ENCODE results near the gene WWC2. TPM values are rescaled to one million over a fixed set of nuclear protein-coding genes. Genes with fewer than 3 reads are reported as not detected.
A peak's percentile ranks its signal among the peaks of the same experiment; 100 is the strongest.

Gene WWC2
- total RNA-seq, 4 donors from 2014 or later, result 11.2 to 14.7 (median 12.4) TPM

DNA sequence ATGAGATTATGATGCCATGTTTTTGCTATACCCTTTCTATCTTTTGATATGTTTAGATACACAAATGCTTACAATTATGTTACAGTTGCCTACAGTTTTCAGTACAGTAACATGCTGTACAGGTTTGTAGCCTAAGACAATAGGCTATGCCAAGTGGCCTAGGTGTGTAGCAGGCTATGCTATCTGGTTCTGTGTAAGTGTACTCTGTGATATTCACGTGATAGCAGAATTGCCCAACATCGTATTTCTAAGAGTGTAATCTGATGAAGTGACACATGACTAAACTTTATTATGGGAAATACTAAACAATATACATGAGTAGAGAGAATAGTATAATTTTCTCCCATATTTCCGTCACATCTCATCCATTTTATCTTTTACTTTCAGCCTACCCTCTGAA is 124.0 kb downstream of the WWC2 start:
- DNase-seq (ENCODE audit: low spot score in 2 of 2), result no peak
- intact Hi-C loops (cut with DNase I; ENCODE audit: low total_unique reads), result no loop called here
- no peak for TF ChIP-seq POLR2A (IDR thresholded peaks at IDR 0.05)
- TF ChIP-seq CTCF (IDR thresholded peaks at IDR 0.05), result no peak
- 87 to 94% methylated on average over 3 of the region's 3 CpGs for WGBS, 2 donors
- H3K4me3 ChIP-seq (ENCODE audit: low read depth, poor library complexity, severe bottlenecking), result no peak overlapping the region

DNA sequence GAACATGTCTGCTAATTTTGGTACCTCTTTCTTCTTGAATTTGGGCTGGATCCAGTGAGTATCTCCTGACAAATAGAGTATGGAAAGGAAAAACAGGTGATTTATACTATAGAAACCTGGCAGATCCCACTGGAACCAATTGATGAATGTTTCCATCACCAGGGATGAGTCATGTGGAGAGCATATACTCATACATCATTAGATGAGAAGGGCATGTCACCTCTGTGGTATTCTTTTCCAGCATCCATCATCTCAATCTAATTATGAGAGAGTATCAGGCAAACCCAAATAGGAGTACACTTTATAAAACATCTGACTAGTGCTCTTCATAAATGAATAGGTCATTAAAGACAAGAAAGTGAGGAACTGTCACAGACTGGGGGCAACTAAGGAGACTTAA is 130.3 kb downstream of the WWC2 start:
- H3K4me3 ChIP-seq (ENCODE audit: low read depth, poor library complexity, severe bottlenecking), result no peak overlapping the region
- TF ChIP-seq POLR2A (IDR thresholded peaks at IDR 0.05) (no peak), CTCF (IDR thresholded peaks at IDR 0.05) (no peak)
- no peak for DNase-seq (ENCODE audit: low spot score in 2 of 2)
- intact Hi-C loops (cut with DNase I; ENCODE audit: low total_unique reads), result no loop called here

- TF ChIP-seq CTCF (IDR thresholded peaks at IDR 0.05) (no peak), POLR2A (IDR thresholded peaks at IDR 0.05) (no peak)
- DNase-seq (ENCODE audit: low spot score in 2 of 2), result no peak
- 83% methylated on average over 15 of the region's 15 CpGs for WGBS, 2 donors
- intact Hi-C loops (cut with DNase I; ENCODE audit: low total_unique reads), result no loop called here
- no peak overlapping the region for H3K4me3 ChIP-seq (ENCODE audit: low read depth, poor library complexity, severe bottlenecking)
Observed at GRCh38 chr4:183240581-183241321, 141.7 kb downstream of the WWC2 start.

GRCh38 chr4:183241322-183241640 is 142.2 kb downstream of the WWC2 start:
- TF ChIP-seq POLR2A (IDR thresholded peaks at IDR 0.05) (no peak), CTCF (IDR thresholded peaks at IDR 0.05) (no peak)
- WGBS, 2 donors, result 57 to 62% methylated on average over 4 of the region's 4 CpGs
- intact Hi-C loops (cut with DNase I; ENCODE audit: low total_unique reads), result no loop called here
- peak in 1 of 2 donors; percentile 37 for DNase-seq (ENCODE audit: low spot score in 2 of 2)
- no peak overlapping the region for H3K4me3 ChIP-seq (ENCODE audit: low read depth, poor library complexity, severe bottlenecking)

DNA sequence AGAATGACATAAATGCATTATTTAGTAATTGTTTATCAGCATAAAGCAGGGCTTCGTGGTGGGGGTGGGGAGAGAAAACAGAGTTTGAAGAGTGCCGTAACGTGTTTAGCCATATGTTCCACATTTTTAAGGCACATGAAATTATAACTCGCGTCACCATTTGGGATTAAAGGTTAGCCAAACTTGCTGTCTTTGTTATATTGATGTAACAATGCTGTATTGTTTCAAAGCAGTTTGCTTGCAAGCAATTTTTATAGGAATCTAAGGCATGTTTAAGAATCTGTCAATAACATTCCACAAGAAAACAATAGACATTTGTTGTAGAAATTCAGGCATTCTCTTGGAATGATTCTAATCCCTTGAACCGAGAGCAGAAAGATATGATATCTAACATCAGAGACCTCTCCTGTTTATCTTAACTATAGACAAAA is 142.7 kb downstream of the WWC2 start:
- intact Hi-C loops (cut with DNase I; ENCODE audit: low total_unique reads), result no loop called here
- DNase-seq (ENCODE audit: low spot score in 2 of 2), result no peak
- WGBS, 2 donors, result 73 to 74% methylated on average over 6 of the region's 6 CpGs
- TF ChIP-seq POLR2A (IDR thresholded peaks at IDR 0.05) (no peak), CTCF (IDR thresholded peaks at IDR 0.05) (no peak)
- H3K4me3 ChIP-seq (ENCODE audit: low read depth, poor library complexity, severe bottlenecking), result no peak overlapping the region

DNA sequence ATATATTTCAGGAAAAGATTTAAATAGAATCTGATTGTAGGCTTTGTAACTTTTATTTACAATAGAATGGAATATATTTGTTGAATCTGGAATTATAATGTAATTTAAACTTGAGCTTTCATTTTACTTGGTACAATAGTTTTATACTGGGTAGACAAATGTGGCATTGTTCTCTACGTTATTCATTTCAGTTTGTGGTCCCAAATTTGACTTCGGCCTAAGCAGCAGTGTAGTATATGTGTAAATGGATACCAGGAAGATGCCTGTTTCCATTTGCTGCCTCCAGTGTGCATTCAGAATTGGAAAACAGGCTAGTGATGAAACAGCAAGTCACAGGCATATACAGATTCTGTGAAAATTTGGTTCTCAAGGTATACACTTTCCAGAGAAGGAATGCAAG is 143.2 kb downstream of the WWC2 start:
- WGBS, 2 donors, result 78 to 80% methylated on average over 2 of the region's 2 CpGs
- no peak for DNase-seq (ENCODE audit: low spot score in 2 of 2)
- no peak for TF ChIP-seq POLR2A (IDR thresholded peaks at IDR 0.05)
- TF ChIP-seq CTCF (IDR thresholded peaks at IDR 0.05), result no peak
- H3K4me3 ChIP-seq (ENCODE audit: low read depth, poor library complexity, severe bottlenecking), result no peak overlapping the region
- intact Hi-C loops (cut with DNase I; ENCODE audit: low total_unique reads), result no loop called here
